Prostate gland (tissue), 2 donors: ENCODE measurements around the gene RABGEF1.

Experiments
- CTCF ChIP-seq, 4 experiments: fragments of 200-600 bp in 2 of 4; fragments of 450-650 bp in 2 of 4; sonication (generic) in 2 of 4; IDR thresholded peaks; 1 replicate in 3 of 4; 2 replicates in 1 of 4; pipeline ENCODE4 v1.5.1; 2016 to 2019; ENCODE audit warnings: antibody characterized with exemption in 4 of 4, mild to moderate bottlenecking in 2 of 4, moderate library complexity in 2 of 4
- POLR2A ChIP-seq: fragments of 450-650 bp; IDR thresholded peaks from one replicate; pipeline ENCODE4 v1.6.1; 2016; ENCODE audit warnings: antibody characterized with exemption, mild to moderate bottlenecking
- POLR2AphosphoS5 ChIP-seq: sonication (generic); formaldehyde crosslinking; IDR thresholded peaks from one replicate; pipeline ENCODE4 v1.6.1; 2017; ENCODE audit warnings: antibody characterized with exemption

- TF ChIP-seq POLR2A, result no peak
- TF ChIP-seq CTCF (IDR thresholded peaks at IDR 0.05), result no peak
- TF ChIP-seq POLR2AphosphoS5, result no peak
These were observed 32.7 kb upstream of the RABGEF1 start for GRCh38 chr7:66707825-66708224.
